Lower lobe of right lung (tissue), 2 donors: ENCODE results near the gene CYS1. TPM values are rescaled to one million over a fixed set of nuclear protein-coding genes. Genes with fewer than 3 reads are reported as not detected.
A peak's percentile ranks its signal among the peaks of the same experiment; 100 is the strongest.

Source experiments
- ATAC-seq, 2 donors: fragments of 200-7000 bp; cut with Tn5 transposase; one replicate each; pipeline ENCODE4 v1.9.1; 2020 to 2022; ENCODE audit warnings: mild to moderate bottlenecking in 2 of 2, moderate library complexity in 2 of 2
- DNase-seq: peaks from one replicate; pipeline ENCODE4 v3.0.0-alpha.2; 2020
- H3K27ac ChIP-seq: fragments of 200-600 bp; one replicate; pipeline ENCODE4 v1.8.0; 2022
- H3K27me3 ChIP-seq: fragments of 200-600 bp; one replicate; pipeline ENCODE4 v1.8.0; 2022; ENCODE audit warnings: low read depth
- H3K36me3 ChIP-seq: fragments of 200-600 bp; one replicate; pipeline ENCODE4 v1.8.0; 2022; ENCODE audit warnings: mild to moderate bottlenecking
- H3K4me1 ChIP-seq: fragments of 200-600 bp; one replicate; pipeline ENCODE4 v1.8.0; 2022
- H3K4me3 ChIP-seq: fragments of 200-600 bp; one replicate; pipeline ENCODE4 v1.8.0; 2022; ENCODE audit warnings: mild to moderate bottlenecking
- H3K9me3 ChIP-seq: fragments of 200-600 bp; one replicate; pipeline ENCODE4 v1.8.0; 2022
- intact Hi-C: fragments of 100-400 bp; cut with DNase I; formaldehyde crosslinking; loops from one replicate; pipeline ENCODE4 v1.11.0; 2022
- total RNA-seq: library from RNA; stranded (reverse); fragmentation: NEBNext Ultra II Directional; extraction: Animal tissue kit (Norgen Biotek cat#: 25700); gene quantifications from one replicate; pipeline ENCODE4 v1.2.1, GENCODE V29; 2021
- TF ChIP-seq, protein P1 (sequence below): fragments of 200-600 bp; IDR thresholded peaks from one replicate; pipeline ENCODE4 v1.8.0; 2022; ENCODE audit warnings: antibody characterized with exemption, mild to moderate bottlenecking
- donor health status: DM: no; HTN: yes; CAD: no; lungs with severe emphysema.

Gene CYS1
- total RNA-seq, 1 donor from 2014 or later: 2.6 TPM

DNA sequence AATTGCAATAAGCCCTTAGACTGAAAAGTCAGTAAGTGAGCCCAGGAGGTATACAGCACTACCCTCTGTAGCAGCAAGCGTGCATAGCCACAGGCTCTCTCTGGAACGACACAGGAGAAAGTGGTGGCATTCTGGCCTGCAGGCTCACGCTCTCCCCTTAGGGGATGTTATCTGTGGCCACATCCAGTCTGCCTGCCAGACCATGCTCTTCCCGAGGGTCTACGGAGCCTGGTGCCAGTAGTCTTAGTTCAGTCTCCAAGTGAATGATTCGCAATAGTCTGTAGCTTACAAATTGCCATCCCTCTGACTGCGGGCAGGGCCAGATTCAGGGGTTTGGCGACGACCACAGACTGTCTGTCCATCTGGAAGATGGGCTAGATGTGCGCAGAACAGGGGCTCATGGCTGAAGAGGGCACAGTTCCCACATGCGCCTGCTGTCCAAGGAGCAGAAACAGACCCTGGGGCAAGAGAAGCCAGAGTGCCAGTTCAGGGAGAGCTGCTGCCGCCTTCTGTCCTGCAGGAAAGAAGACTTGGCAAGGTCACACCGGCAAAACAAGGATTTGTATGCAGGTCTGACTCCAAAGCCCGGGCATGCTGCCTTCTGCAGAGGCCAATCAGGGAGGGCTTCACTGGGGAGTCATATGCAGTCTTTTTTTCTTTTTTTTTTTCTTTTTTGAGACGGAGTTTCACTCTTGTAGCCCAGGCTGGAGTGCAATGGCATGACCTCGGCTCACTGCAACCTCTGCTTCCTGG, 40.4 kb downstream of the CYS1 start:
- TF ChIP-seq, protein P1, sequence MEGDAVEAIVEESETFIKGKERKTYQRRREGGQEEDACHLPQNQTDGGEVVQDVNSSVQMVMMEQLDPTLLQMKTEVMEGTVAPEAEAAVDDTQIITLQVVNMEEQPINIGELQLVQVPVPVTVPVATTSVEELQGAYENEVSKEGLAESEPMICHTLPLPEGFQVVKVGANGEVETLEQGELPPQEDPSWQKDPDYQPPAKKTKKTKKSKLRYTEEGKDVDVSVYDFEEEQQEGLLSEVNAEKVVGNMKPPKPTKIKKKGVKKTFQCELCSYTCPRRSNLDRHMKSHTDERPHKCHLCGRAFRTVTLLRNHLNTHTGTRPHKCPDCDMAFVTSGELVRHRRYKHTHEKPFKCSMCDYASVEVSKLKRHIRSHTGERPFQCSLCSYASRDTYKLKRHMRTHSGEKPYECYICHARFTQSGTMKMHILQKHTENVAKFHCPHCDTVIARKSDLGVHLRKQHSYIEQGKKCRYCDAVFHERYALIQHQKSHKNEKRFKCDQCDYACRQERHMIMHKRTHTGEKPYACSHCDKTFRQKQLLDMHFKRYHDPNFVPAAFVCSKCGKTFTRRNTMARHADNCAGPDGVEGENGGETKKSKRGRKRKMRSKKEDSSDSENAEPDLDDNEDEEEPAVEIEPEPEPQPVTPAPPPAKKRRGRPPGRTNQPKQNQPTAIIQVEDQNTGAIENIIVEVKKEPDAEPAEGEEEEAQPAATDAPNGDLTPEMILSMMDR: peak; percentile 10
- H3K27me3 ChIP-seq: no peaks in the 10 kb centered on the region
- DNase-seq: no peak
- intact Hi-C loops: loop anchor here (10.0 kb wide), 1 partner anchor 55 kb away; no protein-coding TSS in a partner anchor
- no peak overlapping the region for H3K27ac ChIP-seq
- H3K9me3 ChIP-seq: no peaks in the 10 kb centered on the region
- peaks cover 81% of the 10 kb centered on the region for H3K4me1 ChIP-seq
- H3K4me3 ChIP-seq: no peak overlapping the region
- ATAC-seq: no peak
- no peaks in the 10 kb centered on the region for H3K36me3 ChIP-seq

- Histone ChIP-seq H3K27me3 (no peaks in the 10 kb centered on the region), H3K27ac (peak overlapping the region; percentile 14), H3K4me1 (peaks cover 82% of the 10 kb centered on the region), H3K4me3 (no peak overlapping the region), H3K9me3 (no peaks in the 10 kb centered on the region), H3K36me3 (no peaks in the 10 kb centered on the region)
- peak; percentile 3 for DNase-seq
- intact Hi-C loops: no loop called here
- ATAC-seq: no peak
- TF ChIP-seq, protein P1: no peak
These were observed 41.5 kb downstream of the CYS1 start for GRCh38 chr2:10038716-10039115.

DNA sequence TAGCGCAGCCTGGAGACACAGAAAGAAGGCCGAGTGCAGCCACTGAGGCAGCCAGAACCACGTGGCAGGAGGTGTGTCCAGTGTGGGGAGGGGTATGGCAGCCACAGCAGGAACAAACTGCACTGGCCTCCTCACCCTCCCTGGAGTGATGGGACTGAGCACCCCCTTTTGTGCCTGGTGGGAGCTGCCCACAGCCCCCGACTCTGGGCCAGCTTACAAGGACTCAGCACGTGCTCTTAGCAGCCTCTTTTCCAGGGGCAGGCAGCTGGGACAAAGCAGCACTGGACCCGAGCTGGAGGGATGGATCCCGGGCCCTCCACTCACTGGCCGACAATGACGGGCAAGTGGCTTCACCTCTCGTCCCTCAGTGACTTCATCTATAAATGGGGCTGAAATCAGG, 42.1 kb downstream of the CYS1 start:
- intact Hi-C loops: no loop called here
- DNase-seq: peak; percentile 41
- peaks cover 82% of the 10 kb centered on the region for H3K4me1 ChIP-seq

GRCh38 chr2:10036095-10036884, 43.9 kb downstream of the CYS1 start:
- Histone ChIP-seq H3K4me3 (no peak overlapping the region), H3K4me1 (peaks cover 67% of the 10 kb centered on the region), H3K27ac (peak overlapping the region; percentile 81), H3K9me3 (no peaks in the 10 kb centered on the region), H3K27me3 (no peaks in the 10 kb centered on the region), H3K36me3 (no peaks in the 10 kb centered on the region)
- TF ChIP-seq, protein P1: peak; percentile 61
- peak; percentile 73 for DNase-seq
- intact Hi-C loops: no loop called here
- ATAC-seq: peak; percentile 86 to 89

More for the DNA sequence above, 42.1 kb downstream of the CYS1 start:
- Histone ChIP-seq H3K9me3 (no peaks in the 10 kb centered on the region), H3K27ac (peak overlapping the region; percentile 81), H3K27me3 (no peaks in the 10 kb centered on the region), H3K36me3 (no peaks in the 10 kb centered on the region), H3K4me3 (no peak overlapping the region)
- TF ChIP-seq, protein P1: no peak
- no peak for ATAC-seq

- intact Hi-C loops: no loop called here
- Histone ChIP-seq H3K27ac (peak overlapping the region; percentile 81), H3K27me3 (no peaks in the 10 kb centered on the region), H3K36me3 (no peaks in the 10 kb centered on the region), H3K4me1 (peaks cover 65% of the 10 kb centered on the region), H3K4me3 (no peak overlapping the region), H3K9me3 (no peaks in the 10 kb centered on the region)
- TF ChIP-seq, protein P1: no peak
- DNase-seq (peak; percentile 32), ATAC-seq (no peak)
These were observed 44.6 kb downstream of the CYS1 start for GRCh38 chr2:10035633-10036032.
